Neural progenitor cell (in vitro differentiated cells): Measurements from ENCODE around the gene TAF4B.

Experiments used
- CTCF ChIP-seq: fragments of 200-600 bp; sonication (generic); IDR thresholded peaks from 2 replicates; pipeline ENCODE4 v1.5.1; 2017; ENCODE audit warnings: antibody characterized with exemption, mild to moderate bottlenecking
- EZH2 ChIP-seq: fragments of 200-600 bp; sonication (generic); IDR thresholded peaks from 2 replicates; pipeline ENCODE4 v1.6.1; 2017; ENCODE audit warnings: antibody characterized with exemption, mild to moderate bottlenecking, moderate library complexity
- EZH2phosphoT487 ChIP-seq: fragments of 200-600 bp; sonication (generic); IDR thresholded peaks from 2 replicates; pipeline ENCODE4 v1.6.1; 2017; ENCODE audit warnings: antibody characterized with exemption

- TF ChIP-seq CTCF (no peak), EZH2phosphoT487 (no peak), EZH2 (no peak)
These were observed 143.8 kb downstream of the TAF4B start for GRCh38 chr18:26370037-26370436.
